ENCODE measurements around the gene GOLGA6L9.
"Not testable (repeated sequence)": the region's sequence is repeated elsewhere in the genome, so short reads cannot be mapped to it uniquely, and the experiment has no call there.

Gene GOLGA6L9

DNA sequence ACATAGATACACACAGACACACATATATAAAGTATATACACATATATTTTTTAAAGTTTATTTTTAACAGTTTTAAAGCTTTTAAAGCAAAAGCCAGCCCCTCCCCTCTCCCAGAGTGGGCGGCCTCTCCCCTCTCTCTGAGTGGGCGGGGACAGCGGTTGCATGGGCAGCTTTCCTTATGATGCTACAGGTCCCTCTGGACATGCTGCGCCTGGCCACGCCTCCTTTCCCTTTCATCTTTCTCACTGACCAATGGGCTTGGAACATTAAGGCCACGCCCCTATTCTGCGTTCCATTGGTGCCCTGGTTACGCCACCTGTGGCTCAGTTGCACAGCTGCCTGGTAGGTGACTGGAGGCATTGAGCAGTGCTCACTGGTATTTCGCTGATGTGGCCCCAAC is at the start of gene GOLGA6L9:
Gene GOLGA6L9, plus strand, starts transcription at position 124 of the 400 bp plus-strand sequence. Its CDS starts 264 bp downstream, at position 388.
- H3K36me3 Mint-ChIP-seq; H3K4me3 Mint-ChIP-seq; H3K27ac Mint-ChIP-seq; H3K9me3 Mint-ChIP-seq (ENCODE audit: low read depth); H3K4me1 Mint-ChIP-seq (ENCODE audit: low read depth); H3K27me3 Mint-ChIP-seq: not testable (repeated sequence)

GRCh38 chr15:82381330-82381955 is 48.2 kb upstream of the GOLGA6L9 start:
- H3K27ac Mint-ChIP-seq; H3K4me1 Mint-ChIP-seq (ENCODE audit: low read depth); H3K4me3 Mint-ChIP-seq; H3K9me3 Mint-ChIP-seq (ENCODE audit: low read depth); H3K36me3 Mint-ChIP-seq; H3K27me3 Mint-ChIP-seq: not testable (repeated sequence)

DNA sequence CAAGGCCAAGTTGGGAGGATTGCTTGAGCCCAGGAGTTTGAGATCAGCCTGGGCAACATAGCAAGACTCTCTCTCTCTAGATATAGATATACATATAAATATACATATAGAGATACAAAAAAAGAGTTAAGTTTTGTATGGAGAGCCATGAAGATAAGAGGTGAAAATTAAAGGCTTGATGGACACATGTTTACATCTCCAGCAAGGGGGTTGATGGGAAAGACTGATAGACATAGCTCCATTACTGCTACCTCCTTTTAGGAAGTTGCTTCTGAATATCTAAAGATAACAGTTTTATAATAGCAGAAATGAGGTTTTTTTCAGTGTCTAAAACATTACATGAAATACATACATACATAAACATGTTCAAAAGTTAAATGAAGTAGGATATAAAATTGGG is 42.4 kb upstream of the GOLGA6L9 start:
- peaks cover 14% of the 10 kb centered on the region for H3K4me1 Mint-ChIP-seq (ENCODE audit: low read depth)
- H3K4me3 Mint-ChIP-seq; H3K27ac Mint-ChIP-seq; H3K36me3 Mint-ChIP-seq; H3K9me3 Mint-ChIP-seq (ENCODE audit: low read depth); H3K27me3 Mint-ChIP-seq: not testable (repeated sequence)

DNA sequence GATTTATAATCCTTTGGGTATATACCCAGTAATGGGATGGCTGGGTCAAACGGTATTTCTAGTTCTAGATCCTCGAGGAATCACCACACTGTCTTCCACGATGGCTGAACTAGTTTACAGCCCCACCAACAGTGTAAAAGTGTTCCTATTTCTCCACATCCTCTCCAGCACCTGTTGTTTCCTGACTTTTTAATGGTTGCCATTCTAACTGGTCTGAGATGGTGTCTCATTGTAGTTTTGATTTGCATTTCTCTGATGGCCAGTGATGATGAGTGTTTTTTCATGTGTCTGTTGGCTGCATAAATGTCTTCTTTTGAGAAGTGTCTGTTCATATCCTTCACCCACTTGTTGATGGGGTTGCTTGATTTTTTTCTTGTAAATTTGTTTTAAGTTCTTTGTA is 39.5 kb upstream of the GOLGA6L9 start:
- not testable (repeated sequence) for H3K9me3 Mint-ChIP-seq (ENCODE audit: low read depth); H3K27ac Mint-ChIP-seq

DNA sequence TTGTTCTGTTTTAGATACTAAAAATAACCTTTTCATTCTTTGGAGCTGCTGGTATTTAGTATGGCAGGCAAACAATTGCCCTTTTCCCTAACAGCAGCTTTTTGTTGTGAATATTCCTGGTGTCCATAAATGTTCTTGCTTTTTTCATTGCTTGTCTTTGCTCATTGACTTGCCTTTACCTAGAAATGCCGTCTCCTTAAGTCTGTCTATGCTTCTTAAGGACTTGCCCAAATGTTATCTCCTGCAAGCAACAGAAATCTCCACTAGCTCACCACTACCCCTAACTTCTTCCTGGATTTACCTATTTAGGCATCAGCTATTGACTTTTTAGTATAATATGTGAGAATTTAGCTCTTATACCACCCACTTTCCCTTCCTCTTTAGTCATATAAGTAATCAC is 37.5 kb upstream of the GOLGA6L9 start:
- H3K9me3 Mint-ChIP-seq (ENCODE audit: low read depth) = not testable (repeated sequence)

More for the DNA sequence above, 39.5 kb upstream of the GOLGA6L9 start:
- H3K36me3 Mint-ChIP-seq, H3K4me3 Mint-ChIP-seq, H3K27me3 Mint-ChIP-seq: not testable (repeated sequence)
- peaks cover 18% of the 10 kb centered on the region for H3K4me1 Mint-ChIP-seq (ENCODE audit: low read depth)

GRCh38 chr15:82393671-82394070 is 35.9 kb upstream of the GOLGA6L9 start:
- Mint-ChIP-seq H3K27ac (no peak overlapping the region), H3K4me1 (ENCODE audit: low read depth) (peaks cover 27% of the 10 kb centered on the region), H3K27me3 (no peaks in the 10 kb centered on the region), H3K9me3 (ENCODE audit: low read depth) (no peaks in the 10 kb centered on the region), H3K36me3 (peaks cover 8% of the 10 kb centered on the region), H3K4me3 (no peak overlapping the region)

More for the DNA sequence above, 37.5 kb upstream of the GOLGA6L9 start:
- H3K36me3 Mint-ChIP-seq, H3K4me3 Mint-ChIP-seq, H3K27me3 Mint-ChIP-seq, H3K27ac Mint-ChIP-seq: not testable (repeated sequence)
- H3K4me1 Mint-ChIP-seq (ENCODE audit: low read depth) = peaks cover 23% of the 10 kb centered on the region

DNA sequence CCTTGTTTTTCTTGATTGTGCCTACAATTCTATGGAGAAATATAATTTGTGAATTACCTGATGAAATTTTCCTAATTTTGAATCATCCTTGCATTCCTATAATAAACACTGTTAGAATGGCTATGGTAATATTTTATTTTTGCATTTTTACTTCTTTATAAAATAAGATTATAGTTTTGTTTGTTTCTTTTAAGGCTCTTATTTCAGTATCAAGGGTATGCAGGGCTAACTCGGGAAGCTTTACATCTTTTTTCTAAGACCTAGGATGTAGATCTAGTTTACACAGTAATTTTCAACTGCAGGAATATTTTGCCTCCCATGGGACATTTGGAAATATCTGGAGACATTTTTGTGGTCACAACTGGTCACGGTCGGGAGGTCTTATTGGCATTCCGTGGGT is 33.8 kb upstream of the GOLGA6L9 start:
- H3K27ac Mint-ChIP-seq; H3K36me3 Mint-ChIP-seq; H3K9me3 Mint-ChIP-seq (ENCODE audit: low read depth); H3K27me3 Mint-ChIP-seq; H3K4me3 Mint-ChIP-seq: not testable (repeated sequence)
- H3K4me1 Mint-ChIP-seq (ENCODE audit: low read depth) = peaks cover 27% of the 10 kb centered on the region

DNA sequence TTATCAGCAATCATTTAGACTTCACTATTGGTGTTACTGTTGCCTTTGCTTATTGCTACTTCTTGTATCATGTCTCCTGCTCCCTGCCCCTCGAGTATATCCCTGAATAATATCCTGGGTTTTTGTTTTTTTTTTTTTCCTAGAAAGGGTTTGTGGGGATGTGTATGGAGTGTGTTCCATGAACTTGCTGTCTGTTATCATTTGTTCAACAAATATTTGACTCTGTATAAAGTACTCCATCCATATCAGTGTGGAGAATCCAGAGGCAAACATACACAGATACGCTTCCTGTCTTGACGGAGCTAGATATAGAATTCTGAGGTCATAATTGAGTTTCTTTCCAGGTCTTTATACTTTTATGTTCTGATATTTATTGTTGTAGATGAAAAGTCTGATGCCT is 31.8 kb upstream of the GOLGA6L9 start:
- no peak overlapping the region for H3K27ac Mint-ChIP-seq
- H3K4me1 Mint-ChIP-seq (ENCODE audit: low read depth) = peaks cover 13% of the 10 kb centered on the region
- H3K9me3 Mint-ChIP-seq (ENCODE audit: low read depth) = no peaks in the 10 kb centered on the region
- H3K36me3 Mint-ChIP-seq = peaks cover 8% of the 10 kb centered on the region
- no peaks in the 10 kb centered on the region for H3K27me3 Mint-ChIP-seq
- no peak overlapping the region for H3K4me3 Mint-ChIP-seq

- Mint-ChIP-seq H3K27ac (no peak overlapping the region), H3K36me3 (peaks cover 6% of the 10 kb centered on the region), H3K4me3 (no peak overlapping the region), H3K4me1 (ENCODE audit: low read depth) (peaks cover 11% of the 10 kb centered on the region), H3K27me3 (no peaks in the 10 kb centered on the region), H3K9me3 (ENCODE audit: low read depth) (no peaks in the 10 kb centered on the region)
These were observed 30.8 kb upstream of the GOLGA6L9 start for GRCh38 chr15:82398785-82399184.

DNA sequence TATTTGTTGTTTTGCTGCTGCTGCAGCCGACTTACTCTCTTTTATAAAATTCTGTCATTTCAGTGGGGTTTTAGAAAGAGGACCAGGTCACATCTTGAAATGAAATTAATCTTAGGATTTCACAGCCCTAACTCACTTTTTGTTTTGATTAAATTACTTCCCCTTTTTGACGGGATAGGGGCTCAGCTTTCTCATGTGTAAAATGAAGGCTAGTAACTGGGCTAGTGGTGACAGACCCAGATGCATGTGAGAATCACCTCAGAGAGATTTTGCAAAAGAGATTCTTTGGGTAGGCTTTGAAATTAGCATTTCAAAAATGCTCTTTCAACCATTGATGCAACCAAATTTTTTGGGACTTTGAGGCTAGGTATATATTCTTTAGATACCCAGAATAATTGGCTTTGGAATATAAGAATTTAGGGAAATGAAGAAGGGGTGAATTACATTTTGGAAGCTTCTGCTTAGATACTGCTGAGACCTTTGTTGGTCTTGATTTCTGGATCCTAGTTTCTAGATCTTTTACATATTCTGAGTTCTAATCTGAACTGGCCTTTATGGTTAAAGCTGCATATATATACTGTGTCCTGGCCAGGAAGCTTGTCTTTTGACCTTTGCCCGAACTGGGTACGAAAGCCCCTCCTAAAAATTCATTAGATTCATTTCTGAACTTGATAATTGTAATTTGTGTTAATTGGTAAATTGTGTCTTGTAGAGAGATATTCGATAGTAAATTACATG is 30.1 kb upstream of the GOLGA6L9 start:
- H3K36me3 Mint-ChIP-seq; H3K9me3 Mint-ChIP-seq (ENCODE audit: low read depth); H3K4me3 Mint-ChIP-seq; H3K27me3 Mint-ChIP-seq; H3K27ac Mint-ChIP-seq: not testable (repeated sequence)
- peaks cover 11% of the 10 kb centered on the region for H3K4me1 Mint-ChIP-seq (ENCODE audit: low read depth)

DNA sequence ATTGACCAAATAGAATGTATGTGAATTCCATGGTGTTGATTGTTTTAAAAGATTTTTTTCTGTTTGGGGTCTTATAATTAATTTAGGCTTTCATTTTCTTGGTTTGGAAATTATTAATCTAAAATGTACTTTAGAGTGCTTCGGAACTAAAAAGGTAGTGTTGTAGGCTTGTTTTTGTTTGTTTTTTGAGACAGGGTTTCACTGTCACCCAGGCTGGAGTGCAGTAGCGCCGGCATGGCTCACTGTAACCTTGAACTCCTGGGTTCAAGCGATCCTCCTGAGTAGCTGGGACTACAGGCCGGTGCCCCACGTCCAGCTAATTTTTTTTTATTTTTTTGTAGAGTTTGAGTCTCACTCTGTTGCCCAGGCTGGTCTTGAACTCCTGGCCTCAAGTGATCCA is 27.7 kb upstream of the GOLGA6L9 start:
- not testable (repeated sequence) for H3K4me3 Mint-ChIP-seq; H3K9me3 Mint-ChIP-seq (ENCODE audit: low read depth); H3K4me1 Mint-ChIP-seq (ENCODE audit: low read depth); H3K27ac Mint-ChIP-seq; H3K27me3 Mint-ChIP-seq
- H3K36me3 Mint-ChIP-seq = peaks cover 17% of the 10 kb centered on the region

- not testable (repeated sequence) for H3K27ac Mint-ChIP-seq; H3K4me1 Mint-ChIP-seq (ENCODE audit: low read depth); H3K4me3 Mint-ChIP-seq; H3K9me3 Mint-ChIP-seq (ENCODE audit: low read depth); H3K27me3 Mint-ChIP-seq
- peaks cover 17% of the 10 kb centered on the region for H3K36me3 Mint-ChIP-seq
These were observed 27.3 kb upstream of the GOLGA6L9 start for GRCh38 chr15:82402341-82402740.

- not testable (repeated sequence) for H3K27me3 Mint-ChIP-seq; H3K4me1 Mint-ChIP-seq (ENCODE audit: low read depth); H3K9me3 Mint-ChIP-seq (ENCODE audit: low read depth); H3K4me3 Mint-ChIP-seq; H3K27ac Mint-ChIP-seq
- H3K36me3 Mint-ChIP-seq = peaks cover 16% of the 10 kb centered on the region
These were observed 23.4 kb upstream of the GOLGA6L9 start for GRCh38 chr15:82406211-82406610.

DNA sequence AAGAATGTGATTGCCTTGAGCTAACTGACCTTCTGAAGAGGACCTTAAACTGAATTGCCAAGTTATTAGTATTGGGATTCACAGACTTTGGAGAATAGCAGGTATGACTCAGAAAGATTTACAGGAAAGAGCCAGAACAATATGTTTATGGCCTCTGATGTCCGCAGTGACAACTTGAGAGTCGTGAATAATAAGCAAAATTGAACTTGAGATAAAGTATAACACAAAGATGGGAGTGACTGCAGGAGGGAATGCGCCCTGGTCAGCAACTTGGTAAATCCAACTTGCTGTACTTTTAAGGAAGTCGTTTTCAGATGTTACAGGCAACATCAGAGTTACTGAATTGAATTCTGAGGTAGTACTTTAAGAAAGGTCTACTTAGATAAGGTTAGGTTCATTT is 19.3 kb upstream of the GOLGA6L9 start:
- not testable (repeated sequence) for H3K27me3 Mint-ChIP-seq; H3K4me3 Mint-ChIP-seq; H3K4me1 Mint-ChIP-seq (ENCODE audit: low read depth); H3K9me3 Mint-ChIP-seq (ENCODE audit: low read depth)
- peak overlapping the region; percentile 36 for H3K27ac Mint-ChIP-seq
- H3K36me3 Mint-ChIP-seq = peaks cover 12% of the 10 kb centered on the region

DNA sequence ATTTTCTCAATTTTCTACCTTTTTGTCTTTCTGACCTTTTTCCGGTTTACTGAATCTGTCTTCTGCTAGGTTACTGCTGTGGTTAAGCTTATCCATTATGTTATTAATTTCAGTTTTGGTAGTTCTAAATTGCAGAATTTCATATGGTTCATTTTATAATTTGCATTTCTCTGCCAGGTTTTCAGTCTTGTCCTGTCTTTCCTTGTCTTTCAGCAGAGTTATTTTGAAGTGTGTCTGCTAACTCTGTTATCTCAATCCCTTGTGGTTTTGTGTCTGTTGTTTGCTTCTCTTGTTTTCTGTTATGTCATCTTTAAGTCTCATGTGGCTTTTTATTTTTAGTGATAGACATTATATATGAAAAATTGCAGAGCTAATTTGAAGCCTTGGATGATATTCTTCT is 18.0 kb upstream of the GOLGA6L9 start:
- H3K4me3 Mint-ChIP-seq; H3K27ac Mint-ChIP-seq; H3K4me1 Mint-ChIP-seq (ENCODE audit: low read depth); H3K9me3 Mint-ChIP-seq (ENCODE audit: low read depth); H3K27me3 Mint-ChIP-seq: not testable (repeated sequence)
- H3K36me3 Mint-ChIP-seq = peaks cover 16% of the 10 kb centered on the region

GRCh38 chr15:82414525-82415191 is 15.0 kb upstream of the GOLGA6L9 start:
- H3K36me3 Mint-ChIP-seq = peaks cover 13% of the 10 kb centered on the region
- not testable (repeated sequence) for H3K27me3 Mint-ChIP-seq; H3K4me1 Mint-ChIP-seq (ENCODE audit: low read depth); H3K9me3 Mint-ChIP-seq (ENCODE audit: low read depth); H3K4me3 Mint-ChIP-seq; H3K27ac Mint-ChIP-seq
